Smooth muscle cell (in vitro differentiated cells): ENCODE results near the gene BTNL3. TPM values are rescaled to one million over a fixed set of nuclear protein-coding genes. Genes with fewer than 3 reads are reported as not detected.

ENCODE experiments used
- DNase-seq: peaks from one replicate; lab custom pipeline; 2025; ENCODE audit not compliant: unreplicated experiment; lab: John Stamatoyannopoulos, UW
- H2AFZ ChIP-seq: fragments of 200-600 bp; sonication (generic); 2 replicates; pipeline ENCODE4 v1.6.0; 2016; ENCODE audit warnings: antibody characterized with exemption, low read depth, mild to moderate bottlenecking
- H3F3A ChIP-seq: fragments of 200-600 bp; sonication (generic); 2 replicates; pipeline ENCODE4 v1.6.0; 2017; ENCODE audit warnings: antibody characterized with exemption, low read depth
- H3K27ac ChIP-seq: fragments of 200-600 bp; sonication (generic); 2 replicates; pipeline ENCODE4 v1.5.1; 2016; ENCODE audit warnings: low read depth, mild to moderate bottlenecking
- H3K27me3 ChIP-seq: fragments of 200-600 bp; sonication (generic); 2 replicates; pipeline ENCODE4 v1.6.1; 2016; ENCODE audit warnings: low read depth, mild to moderate bottlenecking
- H3K36me3 ChIP-seq: fragments of 200-600 bp; sonication (generic); 2 replicates; pipeline ENCODE4 v1.5.1; 2016; ENCODE audit warnings: low read depth
- H3K4me1 ChIP-seq: fragments of 200-600 bp; sonication (generic); 2 replicates; pipeline ENCODE4 v1.5.1; 2016; ENCODE audit warnings: low read depth
- H3K4me2 ChIP-seq: fragments of 200-600 bp; sonication (generic); 2 replicates; pipeline ENCODE4 v1.6.0; 2016; ENCODE audit warnings: mild to moderate bottlenecking
- H3K4me3 ChIP-seq: fragments of 200-600 bp; sonication (generic); 2 replicates; pipeline ENCODE4 v1.5.1; 2016; ENCODE audit warnings: mild to moderate bottlenecking
- H3K79me2 ChIP-seq: fragments of 200-600 bp; sonication (generic); 2 replicates; pipeline ENCODE4 v1.6.0; 2016; ENCODE audit warnings: low read depth, mild to moderate bottlenecking
- H3K9ac ChIP-seq: fragments of 200-600 bp; sonication (generic); 2 replicates; pipeline ENCODE4 v1.6.0; 2016; ENCODE audit warnings: low read depth
- H3K9me3 ChIP-seq: fragments of 200-600 bp; sonication (generic); replicated peaks from 2 replicates; pipeline ENCODE4 v1.5.1; 2016; ENCODE audit warnings: low read depth
- H4K20me1 ChIP-seq: fragments of 200-600 bp; sonication (generic); 2 replicates; pipeline ENCODE4 v1.6.0; 2016; ENCODE audit warnings: low read depth
- CTCF ChIP-seq: fragments of 200-600 bp; sonication (generic); IDR thresholded peaks from 2 replicates; pipeline ENCODE4 v1.5.1; 2017; ENCODE audit warnings: borderline replicate concordance, mild to moderate bottlenecking, antibody characterized with exemption; ENCODE audit not compliant: insufficient read depth, poor library complexity, severe bottlenecking
- WGBS: methylation state at CpG from one replicate; pipeline ENCODE4 v1.1.7; 2016; ENCODE audit warnings: low lambda C conversion rate; 5-methylcytosine and 5-hydroxymethylcytosine counted together
- polyA plus RNA-seq: library from polyadenylated mRNA; unstranded; fragments of >200 nt; fragmentation: Nextera tagmentation; extraction: Ambion mirVana; gene quantifications from 2 replicates; pipeline ENCODE4 v1.2.1, GENCODE V29; 2016
- total RNA-seq: library from RNA; depleted of rRNA; stranded (reverse); fragments of >200 nt; gene quantifications from 2 replicates; pipeline ENCODE4 v1.2.3, GENCODE V29; 2014

BTNL3 gene
- total and polyA plus RNA-seq, 2 experiments from 2014 or later = not detected

DNA sequence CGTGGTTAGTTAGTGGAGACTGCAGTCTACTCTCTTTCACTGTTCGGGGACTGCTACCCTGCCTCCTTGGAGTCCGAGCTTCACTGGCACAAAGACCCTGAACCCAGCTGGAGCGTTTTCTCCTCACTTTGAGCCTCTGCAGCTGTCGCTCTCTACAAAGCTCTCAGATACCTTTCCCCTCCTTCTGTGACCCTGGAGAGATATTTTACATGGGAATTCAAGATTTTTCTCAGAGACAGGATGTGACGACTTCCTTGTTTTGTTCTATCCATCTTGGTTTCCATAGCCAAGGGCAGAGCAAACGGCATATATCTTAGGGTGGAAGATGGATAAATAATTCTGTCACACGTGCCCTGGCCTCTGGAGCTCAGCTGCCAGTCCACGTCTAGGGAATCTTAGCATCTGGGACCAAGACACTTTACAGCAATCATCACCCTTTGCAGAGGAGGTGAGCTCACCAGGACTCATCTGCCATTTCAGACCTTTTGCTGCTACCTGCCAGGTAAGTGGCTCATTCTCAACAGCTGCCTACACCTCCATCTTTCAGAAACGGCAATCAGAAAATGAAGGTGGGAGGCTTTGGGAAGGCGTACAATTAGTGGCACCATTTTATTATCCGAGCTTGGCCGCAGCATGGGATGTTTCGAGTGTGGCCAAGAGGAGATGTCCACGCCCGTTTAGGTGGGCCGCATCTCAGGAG, 51.4 kb downstream of the BTNL3 start, which contains the start of gene BTNL9:
Gene BTNL9, plus strand, starts transcription at position 336 of the 700 bp plus-strand sequence. CDS start 5,224 bp downstream, outside the sequence.
- Histone ChIP-seq H2AFZ (no peak within 1 kb of the TSS), H4K20me1 (no peaks in the 10 kb centered on the region), H3K27ac (no peak within 1 kb of the TSS), H3K9ac (no peak within 1 kb of the TSS), H3K36me3 (no peaks in the 10 kb centered on the region), H3K9me3 (no peaks in the 10 kb centered on the region), H3K4me1 (no peaks in the 10 kb centered on the region), H3K4me2 (no peak within 1 kb of the TSS), H3K79me2 (no peaks in the 10 kb centered on the region), H3F3A (no peaks in the 10 kb centered on the region), H3K27me3 (peaks cover 26% of the 10 kb centered on the region), H3K4me3 (no peak within 1 kb of the TSS)
- DNase-seq = no peak
- TF ChIP-seq CTCF = no peak
- WGBS = 80% methylated on average over 17 of the region's 17 CpGs

GRCh38 chr5:181040631-181040945, 51.9 kb downstream of the BTNL3 start:
- no peaks in the 10 kb centered on the region for H3K36me3 ChIP-seq
- H3K79me2 ChIP-seq = no peaks in the 10 kb centered on the region
- no peaks in the 10 kb centered on the region for H4K20me1 ChIP-seq
- H3K9me3 ChIP-seq = no peaks in the 10 kb centered on the region
- no peak for DNase-seq
- H3K27ac ChIP-seq = no peak overlapping the region
- H3K4me1 ChIP-seq = no peaks in the 10 kb centered on the region
- WGBS = 100% methylated on average over 3 of the region's 8 CpGs
- H3K4me2 ChIP-seq = no peak overlapping the region
- no peak overlapping the region for H2AFZ ChIP-seq
- H3K4me3 ChIP-seq = no peak overlapping the region
- H3K9ac ChIP-seq = no peak overlapping the region
- peaks cover 26% of the 10 kb centered on the region for H3K27me3 ChIP-seq
- no peak for TF ChIP-seq CTCF
- no peaks in the 10 kb centered on the region for H3F3A ChIP-seq

GRCh38 chr5:181041043-181041442, 52.4 kb downstream of the BTNL3 start:
- no peak overlapping the region for H3K4me3 ChIP-seq
- H3K36me3 ChIP-seq = no peaks in the 10 kb centered on the region
- H3K79me2 ChIP-seq = no peaks in the 10 kb centered on the region
- H3K4me1 ChIP-seq = no peaks in the 10 kb centered on the region
- no peak overlapping the region for H3K9ac ChIP-seq
- no peak overlapping the region for H3K27ac ChIP-seq
- no peaks in the 10 kb centered on the region for H3K9me3 ChIP-seq
- H3K27me3 ChIP-seq = peaks cover 26% of the 10 kb centered on the region
- H2AFZ ChIP-seq = no peak overlapping the region
- no peaks in the 10 kb centered on the region for H3F3A ChIP-seq
- no peaks in the 10 kb centered on the region for H4K20me1 ChIP-seq
- no peak for DNase-seq
- no peak overlapping the region for H3K4me2 ChIP-seq
- TF ChIP-seq CTCF = no peak
- WGBS = 78% methylated on average over 6 of the region's 6 CpGs
